Uterus (tissue), 2 donors: Measurements from ENCODE around the gene YBX2.

Source experiments
- CTCF ChIP-seq, 4 experiments: fragments of 200-600 bp in 2 of 4; fragments of 450-650 bp in 2 of 4; sonication (generic) in 2 of 4; IDR thresholded peaks; one replicate each; pipeline ENCODE4 v1.5.1; 2016 to 2019; ENCODE audit warnings: antibody characterized with exemption in 4 of 4, mild to moderate bottlenecking in 2 of 4, moderate library complexity in 1 of 4
- POLR2A ChIP-seq, 2 donors: fragments of 450-650 bp; IDR thresholded peaks; one replicate each; pipeline ENCODE4 v1.6.1; 2016; ENCODE audit warnings: antibody characterized with exemption in 2 of 2, mild to moderate bottlenecking in 1 of 2, moderate library complexity in 1 of 2

- no peak for TF ChIP-seq POLR2A (IDR thresholded peaks at IDR 0.05)
- TF ChIP-seq CTCF (IDR thresholded peaks at IDR 0.05): no peak
Measured at GRCh38 chr17:7249214-7249613, 45.2 kb downstream of the YBX2 start.
